HEK293 (cell line): ENCODE measurements around the gene OSCP1.

Experiments
- CTCF ChIP-seq: fragments of 450-650 bp; formaldehyde crosslinking; IDR thresholded peaks from 2 replicates; pipeline ENCODE4 v1.5.1; 2016; ENCODE audit warnings: missing biosample characterization, missing genetic modification characterization
- PRDM2 ChIP-seq: fragments of 450-650 bp; formaldehyde crosslinking; IDR thresholded peaks from 2 replicates; pipeline ENCODE4 v1.5.1; 2016; ENCODE audit warnings: missing biosample characterization, missing genetic modification characterization, borderline replicate concordance
- REST ChIP-seq: fragments of 450-650 bp; formaldehyde crosslinking; IDR thresholded peaks from 2 replicates; pipeline ENCODE4 v1.5.1; 2016; ENCODE audit warnings: missing biosample characterization, missing genetic modification characterization
- SETDB1 ChIP-seq: IDR thresholded peaks from one replicate; pipeline ENCODE4 v1.6.1; 2017; ENCODE audit warnings: mild to moderate bottlenecking, low read length, moderate library complexity, mixed read lengths; ENCODE audit not compliant: insufficient read length
- ZNF24 ChIP-seq: fragments of 450-650 bp; formaldehyde crosslinking; IDR thresholded peaks from 2 replicates; pipeline ENCODE4 v1.5.1; 2016; ENCODE audit warnings: missing biosample characterization, missing genetic modification characterization
- ZNF324 ChIP-seq: fragments of 450-650 bp; formaldehyde crosslinking; IDR thresholded peaks from 2 replicates; pipeline ENCODE4 v1.5.1; 2016; ENCODE audit warnings: missing biosample characterization, missing genetic modification characterization
- ZNF501 ChIP-seq: fragments of 450-650 bp; formaldehyde crosslinking; IDR thresholded peaks from 2 replicates; pipeline ENCODE4 v1.5.1; 2016; ENCODE audit warnings: missing biosample characterization, missing genetic modification characterization
- ZNF549 ChIP-seq: fragments of 450-650 bp; IDR thresholded peaks from 2 replicates; pipeline ENCODE4 v1.5.1; 2018; ENCODE audit warnings: missing biosample characterization, missing genetic modification characterization, mild to moderate bottlenecking, inconsistent platforms, moderate library complexity
- ZNF76 ChIP-seq: fragments of 450-650 bp; formaldehyde crosslinking; IDR thresholded peaks from 2 replicates; pipeline ENCODE4; 2016; ENCODE audit warnings: low read depth, missing biosample characterization, missing genetic modification characterization, borderline replicate concordance

GRCh38 chr1:36436821-36437220 is 13.4 kb downstream of the OSCP1 start:
- TF ChIP-seq ZNF324 (tag by site-specific recombination), result no peak
- TF ChIP-seq ZNF24 (tag by site-specific recombination), result no peak
- no peak for TF ChIP-seq REST (tag by site-specific recombination)
- TF ChIP-seq ZNF76 (tag by site-specific recombination), result no peak
- TF ChIP-seq ZNF549 (tag by site-specific recombination), result no peak
- no peak for TF ChIP-seq CTCF (tag by site-specific recombination)
- no peak for TF ChIP-seq ZNF501
- TF ChIP-seq SETDB1, result no peak
- no peak for TF ChIP-seq PRDM2
